PFSK-1 (cell line): ENCODE data around the gene ZFP82.

Source experiments
- FOXP2 ChIP-seq: optimal IDR thresholded peaks from 2 replicates; pipeline ENCODE3; 2011; ENCODE audit warnings: borderline replicate concordance, control low read depth, inconsistent platforms; ENCODE audit not compliant: insufficient read depth; ENCODE audit errors: extremely low read length, extremely low read depth
- POLR2AphosphoS5 ChIP-seq: IDR thresholded peaks from 2 replicates; pipeline ENCODE4 v1.6.1; 2012; ENCODE audit warnings: low read depth, mild to moderate bottlenecking, control low read depth, low read length, moderate library complexity
- REST ChIP-seq, 2 experiments: IDR thresholded peaks; 2 replicates each; pipeline versions ENCODE4 v1.6.1 to v1.8.0; 2011 to 2012; ENCODE audit warnings: low read depth in 2 of 2, low read length in 2 of 2, control low read depth in 1 of 2, inconsistent platforms in 1 of 2, mild to moderate bottlenecking in 1 of 2, moderate library complexity in 1 of 2; ENCODE audit not compliant: insufficient read depth in 1 of 2
- SIN3A ChIP-seq: IDR thresholded peaks from 2 replicates; pipeline ENCODE4 v1.6.1; 2012; ENCODE audit warnings: mild to moderate bottlenecking, low read length, moderate library complexity, borderline replicate concordance; ENCODE audit not compliant: insufficient read depth
- TAF1 ChIP-seq: IDR thresholded peaks from 2 replicates; pipeline ENCODE4 v1.6.1; 2012; ENCODE audit warnings: low read length, control low read depth, borderline replicate concordance; ENCODE audit not compliant: insufficient read depth

GRCh38 chr19:36423925-36424324 lies 5.5 kb upstream of the ZFP82 start:
- no peak for TF ChIP-seq SIN3A
- TF ChIP-seq POLR2AphosphoS5: no peak
- TF ChIP-seq FOXP2: no peak
- TF ChIP-seq TAF1: no peak
- TF ChIP-seq REST (IDR thresholded peaks at IDR 0.05; ENCODE audit: insufficient read depth in 1 of 2, low read depth in 2 of 2, low read length in 2 of 2): no peak
